ENCODE data around the gene NOSTRIN. TPM values are rescaled to one million over a fixed set of nuclear protein-coding genes. Genes with fewer than 3 reads are reported as not detected.

The NOSTRIN gene
- total RNA-seq, 4 donors from 2014 or later, result 24.6 to 118 (median 68.8) TPM

- TF ChIP-seq CTCF (IDR thresholded peaks at IDR 0.05; ENCODE audit: low read depth), result no peak
These were observed 21.1 kb upstream of the NOSTRIN start for GRCh38 chr2:168781191-168781817.

GRCh38 chr2:168782271-168782670 is 20.2 kb upstream of the NOSTRIN start:
- TF ChIP-seq CTCF (IDR thresholded peaks at IDR 0.05; ENCODE audit: low read depth), result no peak

GRCh38 chr2:168784993-168785392 is 17.4 kb upstream of the NOSTRIN start:
- no peak for TF ChIP-seq CTCF (IDR thresholded peaks at IDR 0.05; ENCODE audit: low read depth)

GRCh38 chr2:168787098-168787781 is 15.2 kb upstream of the NOSTRIN start:
- no peak for TF ChIP-seq CTCF (IDR thresholded peaks at IDR 0.05; ENCODE audit: low read depth)

- TF ChIP-seq CTCF (IDR thresholded peaks at IDR 0.05; ENCODE audit: low read depth), result no peak
These were observed 14.6 kb upstream of the NOSTRIN start for GRCh38 chr2:168787782-168788376.

- no peak for TF ChIP-seq CTCF (IDR thresholded peaks at IDR 0.05; ENCODE audit: low read depth)
These were observed 12.7 kb upstream of the NOSTRIN start for GRCh38 chr2:168789776-168790175.

DNA sequence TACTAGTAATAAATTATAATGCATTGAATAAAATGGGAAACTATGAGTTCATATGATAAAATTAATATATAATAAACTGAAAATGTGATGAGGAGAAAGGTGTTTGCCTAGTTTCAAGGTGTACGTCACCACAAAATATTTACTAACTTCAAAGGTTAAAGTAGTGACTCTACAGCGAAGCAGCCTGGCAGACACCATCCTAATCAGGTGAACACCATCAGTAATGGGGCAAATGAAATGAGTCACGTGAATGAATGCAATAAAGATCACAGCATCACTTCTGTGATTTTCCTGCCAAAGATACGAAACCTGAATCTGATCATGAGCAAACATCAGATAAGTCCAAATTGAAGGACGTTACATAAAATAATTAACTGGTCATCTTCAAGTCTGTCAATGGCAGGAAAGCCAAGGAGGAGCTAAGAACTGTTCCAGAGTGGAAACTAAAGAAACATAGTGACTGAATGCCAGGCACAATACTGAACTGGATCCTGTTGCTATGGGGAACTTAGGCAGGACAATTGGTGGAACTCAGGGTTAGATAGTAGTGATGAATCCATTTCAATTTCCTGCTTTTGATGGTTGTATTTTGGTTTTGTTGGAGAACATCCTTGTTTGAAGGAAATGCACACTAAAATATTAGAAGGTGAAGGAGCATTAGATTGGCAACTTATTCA is 12.1 kb upstream of the NOSTRIN start:
- TF ChIP-seq CTCF (IDR thresholded peaks at IDR 0.05; ENCODE audit: low read depth), result no peak
